DMS79 (cell line): ENCODE results near the gene MGME1.

ENCODE experiments used
- DNase-seq: peaks from one replicate; lab custom pipeline; 2025; lab: John Stamatoyannopoulos, UW

The MGME1 gene

GRCh38 chr20:17940224-17940971 is 28.4 kb upstream of the MGME1 start:
- no peak for DNase-seq

GRCh38 chr20:17941087-17941825 is 27.6 kb upstream of the MGME1 start:
- DNase-seq = no peak

GRCh38 chr20:17941826-17942196 is 27.0 kb upstream of the MGME1 start:
- no peak for DNase-seq

- DNase-seq = no peak
Measured at GRCh38 chr20:17943343-17943742, 25.5 kb upstream of the MGME1 start.

- no peak for DNase-seq
Measured at GRCh38 chr20:17944854-17945474, 23.9 kb upstream of the MGME1 start.

GRCh38 chr20:17946040-17946439 is 22.8 kb upstream of the MGME1 start:
- no peak for DNase-seq

GRCh38 chr20:17946572-17947473 is 22.0 kb upstream of the MGME1 start:
- DNase-seq = no peak

GRCh38 chr20:17947474-17947815 is 21.4 kb upstream of the MGME1 start:
- no peak for DNase-seq

GRCh38 chr20:17948442-17948841 is 20.4 kb upstream of the MGME1 start:
- DNase-seq = no peak

- no peak for DNase-seq
Measured at GRCh38 chr20:17949899-17950298, 18.9 kb upstream of the MGME1 start.

- no peak for DNase-seq
Measured at GRCh38 chr20:17950670-17951069, 18.1 kb upstream of the MGME1 start.

GRCh38 chr20:17951323-17951722 is 17.5 kb upstream of the MGME1 start:
- no peak for DNase-seq

- no peak for DNase-seq
Measured at GRCh38 chr20:17952692-17953684, 15.8 kb upstream of the MGME1 start.

GRCh38 chr20:17953935-17954334 is 14.9 kb upstream of the MGME1 start:
- no peak for DNase-seq

GRCh38 chr20:17955302-17955701 is 13.5 kb upstream of the MGME1 start:
- DNase-seq = no peak

GRCh38 chr20:17956099-17956685 is 12.6 kb upstream of the MGME1 start:
- DNase-seq = no peak

GRCh38 chr20:17957505-17958363 is 11.1 kb upstream of the MGME1 start:
- DNase-seq = no peak

GRCh38 chr20:17958373-17959256 is 10.2 kb upstream of the MGME1 start:
- no peak for DNase-seq

GRCh38 chr20:17959257-17959627 is 9.6 kb upstream of the MGME1 start:
- DNase-seq = no peak
